Activated T-cell treated with anti-CD3 and anti-CD28 coated beads for 1 hour (primary cell): Measurements from ENCODE around the gene GNG7.
"Not testable (repeated sequence)": the region's sequence is repeated elsewhere in the genome, so short reads cannot be mapped to it uniquely, and the experiment has no call there.

Source experiments
- DNase-seq: peaks from one replicate; pipeline ENCODE4 v3.0.0-alpha.2; 2020; ENCODE audit warnings: low read depth

The GNG7 gene

GRCh38 chr19:2726904-2727639, 24.6 kb upstream of the GNG7 start:
- no peak for DNase-seq

- no peak for DNase-seq
These were observed 23.8 kb upstream of the GNG7 start for GRCh38 chr19:2726160-2726855.

GRCh38 chr19:2724148-2724557, 21.7 kb upstream of the GNG7 start:
- no peak for DNase-seq

- no peak for DNase-seq
These were observed 21.3 kb upstream of the GNG7 start for GRCh38 chr19:2723747-2724146.

GRCh38 chr19:2723345-2723715, 20.8 kb upstream of the GNG7 start:
- no peak for DNase-seq

- no peak for DNase-seq
These were observed 20.2 kb upstream of the GNG7 start for GRCh38 chr19:2722541-2723344.

- DNase-seq, result no peak
These were observed 19.4 kb upstream of the GNG7 start for GRCh38 chr19:2721570-2722540.

GRCh38 chr19:2720777-2721569, 18.5 kb upstream of the GNG7 start, which contains the start of gene DIRAS1:
TSS of gene DIRAS1 (minus strand) at chr19:2721372. CDS start at chr19:2717806, 3,566 bp downstream.
- no peak for DNase-seq

- DNase-seq, result no peak
These were observed 17.7 kb upstream of the GNG7 start for GRCh38 chr19:2719920-2720776.

- no peak for DNase-seq
These were observed 16.8 kb upstream of the GNG7 start for GRCh38 chr19:2719232-2719735.

GRCh38 chr19:2717638-2718541, 15.4 kb upstream of the GNG7 start:
- no peak for DNase-seq

GRCh38 chr19:2716722-2717637, 14.5 kb upstream of the GNG7 start:
- DNase-seq, result no peak

- no peak for DNase-seq
These were observed 13.8 kb upstream of the GNG7 start for GRCh38 chr19:2716275-2716650.

GRCh38 chr19:2715470-2716274, 13.2 kb upstream of the GNG7 start:
- DNase-seq, result no peak

- no peak for DNase-seq
These were observed 12.2 kb upstream of the GNG7 start for GRCh38 chr19:2714531-2715269.

- not testable (repeated sequence) for DNase-seq
These were observed 11.6 kb upstream of the GNG7 start for GRCh38 chr19:2714102-2714501.
